ENCODE measurements around the gene HSD17B3.

DNA sequence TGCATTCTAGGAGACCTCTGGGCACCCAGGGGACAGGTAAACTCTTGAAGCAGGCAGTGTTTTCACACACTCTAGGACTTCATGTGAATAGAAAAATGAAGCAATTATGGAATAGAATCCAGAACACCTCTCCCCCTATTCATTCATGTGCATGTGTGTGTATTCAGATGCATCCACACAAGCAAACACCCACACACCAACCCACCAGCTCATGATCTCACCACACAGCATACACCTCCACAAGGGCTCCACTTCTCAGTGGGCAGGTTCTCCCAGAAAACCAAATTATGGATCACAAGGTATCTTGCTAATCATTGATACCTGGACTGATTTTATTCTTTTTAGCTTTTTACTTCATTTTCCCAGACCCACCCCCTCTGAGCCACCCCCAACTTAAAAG is 21.2 kb upstream of the HSD17B3 start:
- no peak for TF ChIP-seq FOXA1 (IDR thresholded peaks at IDR 0.05)
- TF ChIP-seq SP1 (IDR thresholded peaks at IDR 0.05), result no peak
- TF ChIP-seq ARNT (IDR thresholded peaks at IDR 0.05), result no peak
- TF ChIP-seq NFRKB (IDR thresholded peaks at IDR 0.05), result no peak
- TF ChIP-seq FOXM1 (IDR thresholded peaks at IDR 0.05; ENCODE audit: borderline replicate concordance), result no peak
- TF ChIP-seq FOXK2 (IDR thresholded peaks at IDR 0.05), result no peak
- no peak for TF ChIP-seq LEF1 (IDR thresholded peaks at IDR 0.05; ENCODE audit: borderline replicate concordance)
- TF ChIP-seq BHLHE40 (IDR thresholded peaks at IDR 0.05; ENCODE audit: borderline replicate concordance), result no peak
- no peak for TF ChIP-seq TARDBP (IDR thresholded peaks at IDR 0.05)
